Posterior vena cava (tissue), 2 donors: Measurements from ENCODE around the gene VSIG8. TPM values are rescaled to one million over a fixed set of nuclear protein-coding genes. Genes with fewer than 3 reads are reported as not detected.

Experiments
- DNase-seq: peaks from one replicate; pipeline ENCODE4 v3.0.0-alpha.2; 2020; ENCODE audit warnings: low spot score
- intact Hi-C, 2 donors: fragments of 100-400 bp; cut with DNase I; formaldehyde crosslinking; loops; one replicate each; pipeline versions ENCODE4 v1.14.1 to v1.14.2; 2022 to 2023
- microRNA-seq, 2 donors: library from miRNA; unstranded; fragments of <30 nt; microRNA quantifications; one replicate each; pipeline ENCODE4 v1.2.0, GENCODE V29; 2020 to 2021; ENCODE audit warnings: borderline microRNAs expressed in 2 of 2
- total RNA-seq, 2 donors: library from RNA; stranded (reverse); fragmentation: NEBNext Ultra II Directional; extraction: Animal tissue kit (Norgen Biotek cat#: 25700); gene quantifications; one replicate each; pipeline ENCODE4 v1.2.1, GENCODE V29; 2021
- donor health status: DM: yes; HTN: yes; CAD: no.
- donor health status: DM: yes; HTN: yes; CAD: no.

The VSIG8 gene
- total RNA-seq, 2 donors from 2014 or later: 0.19 TPM; not detected in 1

DNA sequence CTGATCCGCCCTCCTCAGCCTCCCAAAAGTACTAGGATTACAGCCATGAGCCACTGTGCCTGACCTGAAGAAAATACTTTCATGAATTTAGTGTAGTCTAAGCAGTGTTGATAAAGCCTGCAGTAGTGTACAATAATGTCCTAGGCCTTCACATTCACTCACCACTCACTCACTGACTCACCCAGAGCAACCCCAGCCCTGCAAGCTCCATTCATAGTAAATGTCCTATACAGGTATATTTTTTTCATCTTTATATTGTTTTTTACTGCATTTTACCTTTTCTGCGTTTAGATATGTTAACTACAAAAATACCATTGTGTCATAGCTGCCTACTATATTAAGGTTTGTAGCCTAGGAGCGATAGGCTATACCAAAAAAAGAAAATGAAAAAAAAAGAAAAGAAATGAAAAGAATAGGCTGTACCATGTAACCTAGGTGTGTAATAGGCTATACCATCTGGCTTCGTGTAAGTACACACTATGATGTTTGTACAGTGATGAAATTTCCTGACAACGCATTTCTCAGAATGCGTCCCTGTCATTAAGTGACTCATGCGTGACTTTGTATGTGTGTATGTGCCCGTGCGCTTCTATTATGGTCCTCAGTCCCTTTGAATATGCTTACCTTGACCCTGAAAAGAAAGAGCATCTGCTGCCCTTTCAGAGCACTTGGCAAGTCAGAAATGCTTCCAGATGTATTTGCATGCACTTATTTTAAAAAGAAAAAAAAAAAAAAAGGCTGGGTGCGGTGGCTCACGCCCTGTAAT is 45.0 kb downstream of the VSIG8 start:
- intact Hi-C loops: no loop called here
- no peak for DNase-seq

DNA sequence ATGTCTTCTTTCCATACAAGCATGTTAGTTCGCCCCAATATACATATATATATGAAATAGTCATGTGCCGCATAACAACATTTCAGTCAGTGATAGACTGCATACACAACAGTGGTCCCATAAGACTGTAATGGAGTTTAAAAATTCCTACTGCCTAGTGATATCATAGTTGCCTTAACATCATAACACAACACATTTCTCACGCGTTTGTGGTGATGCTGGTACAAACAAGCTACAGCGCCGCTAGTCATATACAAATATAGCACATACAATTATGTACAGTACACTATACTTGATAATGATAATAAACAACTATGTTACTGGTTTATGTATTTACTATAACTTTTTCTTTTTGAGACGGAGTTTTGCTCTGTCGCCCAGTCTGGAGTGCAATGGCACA is 46.5 kb downstream of the VSIG8 start:
- intact Hi-C loops: no loop called here
- DNase-seq: no peak

DNA sequence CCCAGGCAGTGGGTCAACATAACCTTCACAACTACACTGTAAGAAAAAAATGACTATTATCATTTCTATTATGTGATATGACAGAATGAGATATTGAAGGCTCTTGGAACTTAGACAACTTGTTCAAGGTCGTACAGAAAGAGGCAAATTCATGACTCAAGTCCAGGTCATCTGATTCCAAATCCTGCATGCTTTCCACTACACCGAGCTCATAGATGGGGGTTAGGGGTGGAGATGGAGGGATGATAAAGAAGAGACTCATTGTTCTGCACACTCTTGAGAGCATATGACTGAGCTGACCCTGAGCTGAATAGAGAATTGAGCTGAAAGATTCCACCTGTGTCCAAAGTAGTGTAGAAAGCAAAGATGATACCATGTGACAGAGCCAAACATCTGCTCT is 57.5 kb downstream of the VSIG8 start:
- DNase-seq: no peak
- intact Hi-C loops: loop anchor here in 1 of 2 donors (1.0 kb wide), 1 partner anchor 21 kb away; the partner anchor contains the start of gene SLAMF8

Small RNAs within 50 kb of the gene (microRNA-seq; reads per million reads assigned to microRNA genes)
- gene MIR4259: 0 reads per million in 2 donors

Other genes starting within 250 kb of the VSIG8 start
- under 1 TPM; 0.33 to 0.65 TPM for gene CRP, start 148.1 kb downstream of the VSIG8 start, total RNA-seq
- gene DUSP23, start 81.7 kb downstream of the VSIG8 start, total RNA-seq: 10 to 100 TPM; 36.0 to 36.9 TPM
- gene FCRL6, start 60.3 kb downstream of the VSIG8 start, total RNA-seq: under 1 TPM; 0.29 to 0.42 TPM
- 10 to 100 TPM in 1 of 2 donors, 1 to 10 TPM in 1; 4.8 to 10.5 TPM for gene SLAMF8, start 35.8 kb downstream of the VSIG8 start, total RNA-seq
- 1 to 10 TPM; 1.2 to 2.2 TPM for gene CFAP45, start 37.5 kb upstream of the VSIG8 start, total RNA-seq
- gene TAGLN2, start 62.9 kb upstream of the VSIG8 start, total RNA-seq: 100 to 1,000 TPM; 237 to 244 TPM
- under 1 TPM; 0.10 to 0.42 TPM for gene IGSF9, start 83.0 kb upstream of the VSIG8 start, total RNA-seq
- under 1 TPM in 1 of 2 donors, not detected in 1; 0.38 TPM for gene SLAMF9, start 91.6 kb upstream of the VSIG8 start, total RNA-seq
- 1 to 10 TPM; 5.5 to 6.3 TPM for gene PIGM, start 169.3 kb upstream of the VSIG8 start, total RNA-seq
- gene KCNJ10, start 207.5 kb upstream of the VSIG8 start, total RNA-seq: under 1 TPM in 1 of 2 donors, not detected in 1; 0.19 TPM
- gene KCNJ9, start 218.9 kb upstream of the VSIG8 start, total RNA-seq: not detected
- 10 to 100 TPM; 16.0 to 17.4 TPM for gene IGSF8, start 236.0 kb upstream of the VSIG8 start, total RNA-seq